K562 (cell line): ENCODE measurements around the gene TIMM17A. TPM values are rescaled to one million over a fixed set of nuclear protein-coding genes. Genes with fewer than 3 reads are reported as not detected.
A peak's percentile ranks its signal among the peaks of the same experiment; 100 is the strongest.

ENCODE experiments used
- ATAC-seq: fragments of 200-7000 bp; cut with Tn5 transposase; 3 replicates; pipeline ENCODE4 v1.9.1; 2020; ENCODE audit warnings: moderate library complexity
- BruUV-seq: library from RNA; stranded (reverse); fragments of 400-500 nt; replicated peaks from 2 replicates; lab custom pipeline; 2021; lab: Mats Ljungman, UMichigan
- CTCF ChIA-PET: fragments of 300-600 bp; formaldehyde crosslinking; extraction: SDS; loops from one replicate; lab custom pipeline; 2021; ENCODE audit warnings: low intra/inter-chr PET ratio; lab: Yijun Ruan, JAX
- POLR2A ChIA-PET: fragments of 300-600, 350-650 bp; sonication (Branson Sonifier 250); formaldehyde crosslinking; extraction: SDS; loops from one replicate; lab custom pipeline; 2021; ENCODE audit warnings: antibody characterized with exemption, inconsistent platforms; lab: Yijun Ruan, JAX
- DNase-seq, 4 experiments: peaks; one replicate each; pipeline versions ENCODE4 v3.0.0 to v3.0.0-alpha.2; 2011 to 2018; ENCODE audit warnings: low spot score in 3 of 4, mixed read lengths in 3 of 4; ENCODE audit errors: extremely low read depth in 1 of 4
- FAIRE-seq: peaks from 2 replicates; lab custom pipeline; 2011; peaks lifted over from hg19 to GRCh38; lab: Jason Lieb, UNC
- H2AFZ ChIP-seq: 2 replicates; pipeline ENCODE4 v1.6.0; 2011; ENCODE audit warnings: low read depth, low read length, control low read depth, inconsistent platforms
- H3K27ac ChIP-seq: fragments of 200-600 bp; 3 replicates; pipeline ENCODE4 v1.8.0; 2011; ENCODE audit warnings: low read depth, mild to moderate bottlenecking, control low read depth, inconsistent platforms, low read length, moderate library complexity, mixed read lengths; ENCODE audit errors: extremely low read depth
- H3K27me3 ChIP-seq, 2 experiments: fragments of 300-600 bp in 1 of 2; 2 replicates in 1 of 2; 3 replicates in 1 of 2; pipeline versions ENCODE4 v1.6.0 to v1.8.0; 2011; ENCODE audit warnings: inconsistent platforms in 2 of 2, low read length in 2 of 2, mild to moderate bottlenecking in 1 of 2, mixed read lengths in 1 of 2, moderate library complexity in 1 of 2; ENCODE audit not compliant: control insufficient read depth in 2 of 2, insufficient read depth in 2 of 2
- H3K36me3 ChIP-seq: fragments of 300-600 bp; 3 replicates; pipeline ENCODE4 v1.8.0; 2011; ENCODE audit warnings: mild to moderate bottlenecking, low read length, inconsistent platforms; ENCODE audit not compliant: control insufficient read depth, insufficient read depth
- H3K4me1 ChIP-seq, 2 experiments: fragments of 200-600 bp in 1 of 2; replicated peaks in 1 of 2; 2 replicates in 1 of 2; 3 replicates in 1 of 2; pipeline versions ENCODE4 v1.5.1 to v1.8.0; 2011; ENCODE audit warnings: inconsistent platforms in 2 of 2, low read length in 2 of 2, mild to moderate bottlenecking in 1 of 2, mixed read lengths in 1 of 2, moderate library complexity in 1 of 2; ENCODE audit not compliant: control insufficient read depth in 2 of 2, insufficient read depth in 2 of 2
- H3K4me2 ChIP-seq: 2 replicates; pipeline ENCODE4 v1.6.1; 2011; ENCODE audit warnings: low read length, control low read depth, inconsistent platforms, mixed read lengths; ENCODE audit not compliant: insufficient read depth
- H3K4me3 ChIP-seq: fragments of 200-600 bp; sonication (generic), shearing (Covaris generic); 2 replicates; pipeline ENCODE4 v1.5.1; 2016; ENCODE audit warnings: control low read depth, inconsistent platforms
- H3K79me2 ChIP-seq: fragments of 200-600 bp; 3 replicates; pipeline ENCODE4 v1.8.0; 2011; ENCODE audit warnings: low read length, inconsistent platforms; ENCODE audit not compliant: control insufficient read depth, insufficient read depth
- H3K9ac ChIP-seq, 2 experiments: 2 replicates each; pipeline versions ENCODE4 v1.6.0 to v1.6.1; 2011; ENCODE audit warnings: low read depth in 2 of 2, low read length in 2 of 2, control low read depth in 1 of 2, inconsistent platforms in 1 of 2, mild to moderate bottlenecking in 1 of 2, mixed read lengths in 1 of 2; ENCODE audit not compliant: insufficient read depth in 1 of 2
- H3K9me1 ChIP-seq: one replicate; pipeline ENCODE4 v1.6.0; 2011; ENCODE audit warnings: inconsistent platforms, mild to moderate bottlenecking, low read length, moderate library complexity; ENCODE audit not compliant: control insufficient read depth, insufficient read depth
- H3K9me3 ChIP-seq: replicated peaks from 2 replicates; pipeline ENCODE4 v1.5.1; 2011; ENCODE audit warnings: low read depth, low read length, inconsistent platforms; ENCODE audit not compliant: control insufficient read depth, insufficient read depth
- H4K20me1 ChIP-seq: replicated peaks from 2 replicates; pipeline ENCODE4 v1.6.1; 2011; ENCODE audit warnings: low read length, inconsistent platforms, mixed read lengths; ENCODE audit not compliant: control insufficient read depth, insufficient read depth
- CREB3L1 ChIP-seq: fragments of 450-650 bp; IDR thresholded peaks from 2 replicates; pipeline ENCODE4 v1.6.1; 2014; ENCODE audit warnings: low read depth, mild to moderate bottlenecking, moderate library complexity, borderline replicate concordance
- FOXP4 ChIP-seq: sonication (generic); formaldehyde crosslinking; IDR thresholded peaks from 2 replicates; pipeline ENCODE4 v1.8.0; 2022; ENCODE audit warnings: mild to moderate bottlenecking, missing genetic modification reagents, borderline replicate concordance
- HNRNPLL ChIP-seq: fragments of 200-400 bp; formaldehyde crosslinking; IDR thresholded peaks from 2 replicates; pipeline ENCODE4 v1.6.1; 2017; ENCODE audit warnings: low read length, low read depth, mild to moderate bottlenecking; ENCODE audit not compliant: poor library complexity, severe bottlenecking
- KAT7 ChIP-seq: sonication (generic); formaldehyde crosslinking; IDR thresholded peaks from 2 replicates; pipeline ENCODE4 v1.8.0; 2022; ENCODE audit warnings: missing genetic modification reagents, mild to moderate bottlenecking, borderline replicate concordance
- L3MBTL2 ChIP-seq: fragments of 450-650 bp; IDR thresholded peaks from 2 replicates; pipeline ENCODE4 v1.6.1; 2016; ENCODE audit warnings: mild to moderate bottlenecking, moderate library complexity
- MAZ ChIP-seq, 2 experiments: fragments of 450-650 bp in 1 of 2; sonication (generic) in 1 of 2; formaldehyde crosslinking; IDR thresholded peaks in 1 of 2; conservative IDR thresholded peaks in 1 of 2; 2 replicates each; pipeline versions ENCODE4 v1.4.0 to v1.5.0; 2020; ENCODE audit warnings: mild to moderate bottlenecking in 1 of 2, missing genetic modification reagents in 1 of 2
- NBN ChIP-seq: fragments of 450-650 bp; IDR thresholded peaks from 2 replicates; pipeline ENCODE4 v1.6.1; 2016; ENCODE audit warnings: low read depth, mild to moderate bottlenecking
- NFE2 ChIP-seq: IDR thresholded peaks from 2 replicates; pipeline ENCODE4 v1.6.1; 2014; ENCODE audit warnings: antibody characterized with exemption, low read depth
- RAD21 ChIP-seq, 2 experiments: fragments of 250-450 bp in 1 of 2; fragments of 450-650 bp in 1 of 2; sonication (Bioruptor Pico) in 1 of 2; formaldehyde crosslinking in 1 of 2; IDR thresholded peaks in 1 of 2; conservative IDR thresholded peaks in 1 of 2; 2 replicates each; pipeline versions ENCODE4 v1.4.0 to v1.8.0; 2020 to 2022; ENCODE audit warnings: mild to moderate bottlenecking in 2 of 2, moderate library complexity in 1 of 2
- TEAD1 ChIP-seq, 2 experiments: fragments of 450-650 bp in 1 of 2; sonication (generic) in 1 of 2; formaldehyde crosslinking; IDR thresholded peaks; 2 replicates each; pipeline versions ENCODE4 v1.4.0 to v1.8.0; 2020 to 2022; ENCODE audit warnings: mild to moderate bottlenecking in 2 of 2, missing genetic modification reagents in 1 of 2
- ZBTB11 ChIP-seq, 3 experiments: fragments of 200-800 bp in 1 of 3; fragments of 250-450 bp in 1 of 3; fragments of 450-650 bp in 1 of 3; sonication (Bioruptor Pico) in 1 of 3; sonication (Bioruptor generic) in 1 of 3; formaldehyde crosslinking in 1 of 3; IDR thresholded peaks; 2 replicates each; pipeline versions ENCODE4 v1.6.1 to v1.8.0; 2016 to 2022; ENCODE audit warnings: mild to moderate bottlenecking in 2 of 3, missing genetic modification characterization in 2 of 3, missing compliant biosample characterization in 1 of 3, moderate library complexity in 1 of 3
- ZBTB7A ChIP-seq: IDR thresholded peaks from 2 replicates; pipeline ENCODE4 v1.6.1; 2011; ENCODE audit warnings: low read depth, mild to moderate bottlenecking, low read length, moderate library complexity, borderline replicate concordance; ENCODE audit not compliant: control insufficient read depth
- WGBS: fragments of 100-300 bp; shearing (Covaris generic); methylation state at CpG from one replicate; pipeline ENCODE4 v1.1.6; 2016; ENCODE audit warnings: low coverage, mixed read lengths; ENCODE audit not compliant: insufficient coverage; ENCODE audit errors: missing lambda C conversion rate; 5-methylcytosine and 5-hydroxymethylcytosine counted together
- in situ Hi-C: fragments of 300-500 bp; cut with MboI; formaldehyde crosslinking; loops from 4 replicates; pipeline ENCODE4 v1.15.0; 2018; ENCODE audit warnings: inconsistent platforms, mixed read lengths
- intact Hi-C: fragments of 100-400 bp; cut with micrococcal nuclease; formaldehyde crosslinking; loops from 2 replicates; pipeline ENCODE4 v1.14.2; 2022
- polyA plus RNA-seq, 8 experiments: library from polyadenylated mRNA; depleted of rRNA in 4 of 8; stranded (reverse) in 5 of 8; unstranded in 3 of 8; fragments of >200 nt; fragmentation: Nextera tagmentation in 2 of 8; fragmentation: Illumina TruSeq in 1 of 8; extraction: Ambion mirVana in 2 of 8; extraction: Trizol in 1 of 8; gene quantifications; 2 replicates each; pipeline versions ENCODE4 v1.2.1 to v1.2.3, GENCODE V29; 2011 to 2014; ENCODE audit warnings: inconsistent platforms in 1 of 8, missing spikeins in 1 of 8
- total RNA-seq, 7 experiments: library from RNA; depleted of rRNA in 6 of 7; stranded (reverse); fragments of >200 nt in 6 of 7; fragmentation: Illumina TruSeq in 2 of 7; extraction: Trizol in 2 of 7; gene quantifications; 2 replicates each; pipeline versions ENCODE4 v1.2.1 to v1.2.3, GENCODE V29; 2011 to 2021; ENCODE audit warnings: low replicate concordance in 1 of 7

Gene TIMM17A
- total and polyA plus RNA-seq, 9 of the 15 experiments (the other 6 are each of a cell fraction or from before 2014, with no cell fraction given) = 116 to 744 (median 180) TPM

- Histone ChIP-seq H3K9me3 (no peaks in the 10 kb centered on the region), H3K4me2 (peak overlapping the region; percentile 98), H3K27ac (peak overlapping the region; percentile 91), H3K9ac (peak overlapping the region; percentile 91 to 99), H3K4me3 (peak overlapping the region; percentile 99), H4K20me1 (peaks cover 13% of the 10 kb centered on the region; the same call in 1 of the 2 replicates), H2AFZ (peak overlapping the region; percentile 91), H3K9me1 (no peaks in the 10 kb centered on the region), H3K27me3 (no peaks in the 10 kb centered on the region), H3K36me3 (peaks cover 26% of the 10 kb centered on the region; the same call in 2 of the 3 replicates), H3K79me2 (peaks cover 44% of the 10 kb centered on the region), H3K4me1 (peaks cover 9 to 19% of the 10 kb centered on the region in 2 experiments; a peak in 4 of 5 replicates)
- no TSS peak for BruUV-seq
- in situ Hi-C loops (no loop called here), intact Hi-C loops (no loop called here)
- ChIA-PET POLR2A (interaction anchor here (0.6 to 3.7 kb wide), 11 partner anchors 10 to 175 kb away, joined by 3 to 15 read pairs (median 5); partner anchors contain the start of gene TIMM17A), CTCF (interaction anchor here (0.6 to 1.8 kb wide), 3 partner anchors 16 to 133 kb away, joined by 3 to 6 read pairs (median 3); no protein-coding TSS in a partner anchor)
- DNase-seq = no peak
- 6% methylated on average over 11 of the region's 11 CpGs for WGBS
- FAIRE-seq = no peak
- ATAC-seq = no peak
- no peak for TF ChIP-seq HNRNPLL
- TF ChIP-seq NFE2 = 0 out of 2 replicates have a peak, but pooled peaks have one; percentile 0
- peak; percentile 9; the same call in 1 of the 2 replicates for TF ChIP-seq FOXP4
- TF ChIP-seq RAD21 (CRISPR knock-in tag; conservative IDR thresholded peaks at IDR 0.05 in 1 of 2, IDR thresholded peaks at IDR 0.05 in 1 of 2) = 0 out of 4 replicates have a peak, but pooled peaks of 1 of the 2 experiments have one; percentile 5
- TF ChIP-seq TEAD1 (CRISPR knock-in tag; IDR thresholded peaks at IDR 0.05) = peak in 1 of 2 experiments; percentile 1; a peak in 2 of 4 replicates
- no peak for TF ChIP-seq MAZ (CRISPR knock-in tag; conservative IDR thresholded peaks at IDR 0.05 in 1 of 2, IDR thresholded peaks at IDR 0.05 in 1 of 2)
- peak; percentile 39; the same call in 1 of the 2 replicates for TF ChIP-seq CREB3L1
- no peak for TF ChIP-seq ZBTB7A
- TF ChIP-seq NBN = 0 out of 2 replicates have a peak, but pooled peaks have one; percentile 15
- peak in 1 of 3 experiments; percentile 84; a peak in 2 of 6 replicates for TF ChIP-seq ZBTB11 (CRISPR knock-in tag; IDR thresholded peaks at IDR 0.05)
- TF ChIP-seq L3MBTL2 = 0 out of 2 replicates have a peak, but pooled peaks have one; percentile 2
- TF ChIP-seq KAT7 (CRISPR knock-in tag) = 0 out of 2 replicates have a peak, but pooled peaks have one; percentile 1
These were observed 28.1 kb downstream of the TIMM17A start for GRCh38 chr1:201983380-201983805.
